H9 (cell line): ENCODE data around the gene FEM1B. TPM values are rescaled to one million over a fixed set of nuclear protein-coding genes. Genes with fewer than 3 reads are reported as not detected.
A peak's percentile ranks its signal among the peaks of the same experiment; 100 is the strongest.

Source experiments
- DNase-seq: peaks from one replicate; pipeline ENCODE4 v3.0.0-alpha.2; 2017
- H2AFZ ChIP-seq: one replicate; pipeline ENCODE4 v1.6.1; 2013; ENCODE audit warnings: mild to moderate bottlenecking, low read length, control low read depth, moderate library complexity
- H2AK5ac ChIP-seq: 2 replicates; pipeline ENCODE4 v1.6.1; 2013; ENCODE audit warnings: low read length, control low read depth, mixed read lengths; ENCODE audit not compliant: insufficient read length
- H2BK120ac ChIP-seq: one replicate; pipeline ENCODE4 v1.6.1; 2013; ENCODE audit warnings: low read depth, mild to moderate bottlenecking, low read length, control low read depth, inconsistent platforms; ENCODE audit not compliant: poor library complexity, severe bottlenecking
- H2BK12ac ChIP-seq: 2 replicates; pipeline ENCODE4 v1.6.1; 2013; ENCODE audit warnings: low read length, control low read depth, mixed read lengths, low read depth; ENCODE audit not compliant: insufficient read length
- H2BK15ac ChIP-seq: 2 replicates; pipeline ENCODE4 v1.6.1; 2013; ENCODE audit warnings: low read depth, low read length, control low read depth
- H2BK20ac ChIP-seq: one replicate; pipeline ENCODE4 v1.6.1; 2013; ENCODE audit warnings: low read depth, mild to moderate bottlenecking, low read length, control low read depth, inconsistent platforms; ENCODE audit not compliant: poor library complexity, severe bottlenecking
- H2BK5ac ChIP-seq: 2 replicates; pipeline ENCODE4 v1.6.1; 2013; ENCODE audit warnings: low read length, control low read depth, mixed read lengths; ENCODE audit not compliant: insufficient read length
- H3K14ac ChIP-seq: 2 replicates; pipeline ENCODE4 v1.6.1; 2013; ENCODE audit warnings: low read length, control low read depth; ENCODE audit not compliant: insufficient read depth
- H3K18ac ChIP-seq: 2 replicates; pipeline ENCODE4 v1.6.1; 2013; ENCODE audit warnings: low read depth, mild to moderate bottlenecking, mixed read lengths, low read length, control low read depth; ENCODE audit not compliant: insufficient read length
- H3K23ac ChIP-seq: 2 replicates; pipeline ENCODE4 v1.6.1; 2013; ENCODE audit warnings: low read length, control low read depth, mixed read lengths, low read depth; ENCODE audit not compliant: insufficient read length
- H3K23me2 ChIP-seq: 2 replicates; pipeline ENCODE4 v1.6.1; 2013; ENCODE audit warnings: low read depth, mild to moderate bottlenecking, mixed read lengths, low read length, control low read depth; ENCODE audit not compliant: insufficient read length, poor library complexity, severe bottlenecking
- H3K27ac ChIP-seq: 2 replicates; pipeline ENCODE4 v1.5.1; 2013; ENCODE audit warnings: low read length, control low read depth, mixed read lengths, low read depth; ENCODE audit not compliant: insufficient read length
- H3K27me3 ChIP-seq: 2 replicates; pipeline ENCODE4 v1.6.1; 2013; ENCODE audit warnings: low read length, control low read depth, inconsistent platforms; ENCODE audit not compliant: insufficient read depth
- H3K4ac ChIP-seq: 2 replicates; pipeline ENCODE4 v1.6.1; 2013; ENCODE audit warnings: low read depth, mild to moderate bottlenecking, control low read depth, inconsistent platforms, low read length, moderate library complexity
- H3K4me1 ChIP-seq: 2 replicates; pipeline ENCODE4 v1.6.1; 2013; ENCODE audit warnings: low read length, control low read depth, inconsistent platforms; ENCODE audit not compliant: insufficient read depth
- H3K4me2 ChIP-seq: 2 replicates; pipeline ENCODE4 v1.6.1; 2013; ENCODE audit warnings: low read length, control low read depth, mixed read lengths; ENCODE audit not compliant: insufficient read length, insufficient read depth
- H3K56ac ChIP-seq: 2 replicates; pipeline ENCODE4 v1.6.1; 2013; ENCODE audit warnings: low read depth, mild to moderate bottlenecking, mixed read lengths, low read length, control low read depth; ENCODE audit not compliant: insufficient read length
- H3K79me1 ChIP-seq: 2 replicates; pipeline ENCODE4 v1.6.1; 2013; ENCODE audit warnings: low read depth, mild to moderate bottlenecking, moderate library complexity, low read length, control low read depth, inconsistent platforms; ENCODE audit not compliant: insufficient read depth, poor library complexity, severe bottlenecking
- H3K79me2 ChIP-seq: 2 replicates; pipeline ENCODE4 v1.6.1; 2013; ENCODE audit warnings: low read length, control low read depth, inconsistent platforms; ENCODE audit not compliant: insufficient read depth
- H3K9ac ChIP-seq: 2 replicates; pipeline ENCODE4 v1.6.1; 2013; ENCODE audit warnings: low read length, control low read depth, mixed read lengths; ENCODE audit not compliant: insufficient read length; ENCODE audit errors: extremely low read depth
- H3K9me3 ChIP-seq: one replicate; pipeline ENCODE4 v1.6.1; 2013; ENCODE audit warnings: low read depth, low read length, inconsistent platforms; ENCODE audit not compliant: control insufficient read depth
- H3T11ph ChIP-seq: one replicate; pipeline ENCODE4 v1.6.1; 2013; ENCODE audit warnings: mild to moderate bottlenecking, low read length, control low read depth, inconsistent platforms
- H4K20me1 ChIP-seq: one replicate; pipeline ENCODE4 v1.6.1; 2013; ENCODE audit not compliant: control insufficient read depth, insufficient read length, insufficient read depth
- H4K5ac ChIP-seq: 2 replicates; pipeline ENCODE4 v1.6.1; 2013; ENCODE audit warnings: low read depth, mild to moderate bottlenecking, mixed read lengths, low read length, control low read depth; ENCODE audit not compliant: insufficient read length
- H4K8ac ChIP-seq: replicated peaks from 2 replicates; pipeline ENCODE4 v1.6.1; 2013; ENCODE audit warnings: low read length, control low read depth, mixed read lengths, low read depth; ENCODE audit not compliant: insufficient read length
- H4K91ac ChIP-seq: 2 replicates; pipeline ENCODE4 v1.6.1; 2013; ENCODE audit warnings: low read depth, mild to moderate bottlenecking, moderate library complexity, mixed read lengths, low read length, control low read depth; ENCODE audit not compliant: insufficient read length
- H3K27ac Mint-ChIP-seq, 3 experiments: 2 replicates in 2 of 3; 3 replicates in 1 of 3; pipeline ENCODE4 v1.8.0; 2020 to 2021; ENCODE audit warnings: mixed read lengths in 3 of 3, mild to moderate bottlenecking in 1 of 3, moderate library complexity in 1 of 3
- H3K27me3 Mint-ChIP-seq: 2 replicates; pipeline ENCODE4 v1.8.0; 2021; ENCODE audit warnings: low read depth, mild to moderate bottlenecking, moderate library complexity, mixed read lengths
- H3K36me3 Mint-ChIP-seq, 3 experiments: 2 replicates in 2 of 3; 3 replicates in 1 of 3; pipeline ENCODE4 v1.8.0; 2020 to 2021; ENCODE audit warnings: low read depth in 3 of 3, mixed read lengths in 3 of 3; ENCODE audit not compliant: insufficient read depth in 1 of 3
- H3K4me1 Mint-ChIP-seq, 2 experiments: 2 replicates each; pipeline ENCODE4 v1.8.0; 2020; ENCODE audit warnings: mixed read lengths in 2 of 2
- H3K4me3 Mint-ChIP-seq, 2 experiments: 2 replicates in 1 of 2; 3 replicates in 1 of 2; pipeline ENCODE4 v1.8.0; 2020 to 2021; ENCODE audit warnings: mild to moderate bottlenecking in 2 of 2, mixed read lengths in 2 of 2, moderate library complexity in 1 of 2
- H3K9me3 Mint-ChIP-seq, 2 experiments: 2 replicates in 1 of 2; 3 replicates in 1 of 2; pipeline ENCODE4 v1.8.0; 2020; ENCODE audit warnings: mild to moderate bottlenecking in 2 of 2, mixed read lengths in 2 of 2, moderate library complexity in 1 of 2
- CTCF ChIP-seq: fragments of 200-600 bp; sonication (generic); conservative IDR thresholded peaks from 3 replicates; pipeline ENCODE4 v1.8.0; 2021; ENCODE audit warnings: antibody characterized with exemption, mild to moderate bottlenecking
- WGBS: extraction: QIAGEN DNeasy Blood & Tissue Kit; methylation state at CpG from one replicate; pipeline ENCODE4 v1.1.7; 2013; ENCODE audit warnings: missing lambda C conversion rate, low lambda C conversion rate, mixed read lengths; ENCODE audit not compliant: insufficient read length; ENCODE audit errors: extremely low coverage; 5-methylcytosine and 5-hydroxymethylcytosine counted together
- total RNA-seq: library from RNA; stranded (reverse); gene quantifications from 2 replicates; pipeline ENCODE4 v1.2.1, GENCODE V29; 2021

The FEM1B gene
- total RNA-seq, 1 experiment from 2014 or later = 77.9 TPM

DNA sequence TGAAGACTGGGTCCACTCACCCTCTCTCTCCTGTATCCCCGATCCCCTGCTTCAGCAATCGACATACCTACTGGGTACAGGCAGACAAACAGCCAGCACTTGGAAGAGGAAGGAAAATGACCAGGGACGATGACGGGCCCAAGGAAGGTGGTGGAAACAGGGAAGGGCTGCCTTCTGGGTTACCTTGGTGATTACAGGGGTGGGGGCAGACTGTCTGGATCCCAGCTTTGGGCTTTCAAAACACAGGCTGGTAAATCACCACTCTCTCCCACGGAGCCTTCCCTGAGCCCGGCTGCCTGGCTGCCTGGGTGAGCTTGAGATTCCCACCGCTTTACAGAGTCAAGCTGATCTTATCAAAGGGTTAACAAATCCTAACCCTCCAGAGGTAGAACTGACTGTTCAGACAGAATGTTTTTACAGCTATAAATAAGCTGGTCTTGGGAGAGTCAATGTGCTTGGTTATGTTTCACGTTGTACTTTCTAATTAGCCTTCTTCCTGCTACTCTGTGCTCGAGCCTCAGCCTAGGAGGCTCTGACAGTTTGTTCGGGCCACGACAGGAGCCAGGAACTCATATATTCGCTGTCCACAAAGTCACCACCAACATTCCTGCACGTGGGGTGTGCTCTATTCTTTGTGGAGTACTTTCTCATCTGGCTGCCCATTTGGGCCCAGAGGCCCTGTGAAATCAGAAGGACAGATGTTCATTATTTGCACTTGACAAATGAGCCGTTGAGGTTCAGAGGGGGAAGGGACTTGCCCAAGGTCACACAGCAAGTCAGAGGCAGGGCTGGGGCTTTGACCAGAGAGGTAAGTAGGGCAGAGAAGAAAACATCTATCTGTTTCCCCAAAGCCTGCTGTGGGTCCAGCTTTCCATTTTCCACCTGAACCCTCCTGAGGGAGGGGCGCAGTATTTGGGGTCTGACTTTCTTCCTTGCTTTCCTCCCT is 63.5 kb downstream of the FEM1B start:
- Mint-ChIP-seq H3K27ac (peak overlapping the region in 1 of 3 experiments; percentile 31; a peak in 2 of 7 replicates), H3K9me3 (no peaks in the 10 kb centered on the region), H3K4me3 (no peak overlapping the region), H3K4me1 (peaks cover 12 to 29% of the 10 kb centered on the region in 2 experiments), H3K27me3 (peaks cover 13% of the 10 kb centered on the region), H3K36me3 (no peaks in the 10 kb centered on the region)
- Histone ChIP-seq H3K18ac (no peak overlapping the region), H2BK15ac (no peak overlapping the region), H2BK5ac (no peak overlapping the region), H3K27me3 (no peaks in the 10 kb centered on the region), H2AFZ (no peak overlapping the region), H3K79me2 (no peaks in the 10 kb centered on the region), H3K4me1 (no peaks in the 10 kb centered on the region), H3K9me3 (no peaks in the 10 kb centered on the region), H2AK5ac (no peak overlapping the region), H4K8ac (no peak overlapping the region), H3T11ph (no peak overlapping the region), H3K4ac (no peak overlapping the region), H2BK20ac (no peak overlapping the region), H2BK120ac (no peak overlapping the region), H4K5ac (no peak overlapping the region), H3K23me2 (no peaks in the 10 kb centered on the region), H3K27ac (no peak overlapping the region), H3K9ac (no peak overlapping the region), H4K20me1 (no peaks in the 10 kb centered on the region), H2BK12ac (no peak overlapping the region), H3K56ac (no peak overlapping the region), H3K4me2 (no peak overlapping the region), H4K91ac (no peak overlapping the region), H3K79me1 (no peaks in the 10 kb centered on the region), H3K14ac (no peak overlapping the region), H3K23ac (no peak overlapping the region)
- WGBS = no CpG with 5 or more reads among the region's 15 CpGs
- no peak for TF ChIP-seq CTCF
- no peak for DNase-seq
